DOHH2 (cell line): ENCODE data around the gene ZNF473.

Experiments
- CTCF ChIP-seq: fragments of 200-600 bp; sonication (generic); IDR thresholded peaks from one replicate; pipeline ENCODE4 v1.5.1; 2014; ENCODE audit warnings: antibody characterized with exemption, mild to moderate bottlenecking, low read depth, low read length; ENCODE audit not compliant: poor library complexity, severe bottlenecking
- EZH2phosphoT487 ChIP-seq: fragments of 200-600 bp; sonication (generic); IDR thresholded peaks from 2 replicates; pipeline ENCODE4 v1.6.1; 2017; ENCODE audit warnings: borderline replicate concordance, mild to moderate bottlenecking, antibody characterized with exemption, low read length, moderate library complexity, mixed read lengths

GRCh38 chr19:49985871-49986270 is 39.9 kb upstream of the ZNF473 start:
- no peak for TF ChIP-seq CTCF
- no peak for TF ChIP-seq EZH2phosphoT487
